ENCODE measurements around the gene LMCD1.

DNA sequence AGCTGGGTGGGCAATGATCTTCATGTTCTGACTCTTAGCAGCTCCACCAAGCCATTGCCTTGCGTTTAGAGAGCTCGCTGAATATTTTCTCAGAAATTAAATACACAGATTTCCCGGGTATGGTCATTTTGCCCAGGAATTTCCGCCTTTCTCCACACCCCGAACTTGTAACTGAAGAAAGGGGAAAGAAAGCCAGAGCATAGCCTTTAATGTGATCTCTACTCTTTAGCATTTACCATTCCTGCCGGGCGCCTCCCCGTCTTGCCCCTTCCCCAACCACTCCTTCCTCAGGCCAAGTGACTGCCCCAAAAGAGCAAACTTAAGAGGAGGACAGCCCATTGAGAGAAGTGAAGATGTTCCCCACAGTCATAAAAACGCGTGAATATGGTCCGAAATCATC is 53.1 kb downstream of the LMCD1 start:
- TF ChIP-seq, protein P1, sequence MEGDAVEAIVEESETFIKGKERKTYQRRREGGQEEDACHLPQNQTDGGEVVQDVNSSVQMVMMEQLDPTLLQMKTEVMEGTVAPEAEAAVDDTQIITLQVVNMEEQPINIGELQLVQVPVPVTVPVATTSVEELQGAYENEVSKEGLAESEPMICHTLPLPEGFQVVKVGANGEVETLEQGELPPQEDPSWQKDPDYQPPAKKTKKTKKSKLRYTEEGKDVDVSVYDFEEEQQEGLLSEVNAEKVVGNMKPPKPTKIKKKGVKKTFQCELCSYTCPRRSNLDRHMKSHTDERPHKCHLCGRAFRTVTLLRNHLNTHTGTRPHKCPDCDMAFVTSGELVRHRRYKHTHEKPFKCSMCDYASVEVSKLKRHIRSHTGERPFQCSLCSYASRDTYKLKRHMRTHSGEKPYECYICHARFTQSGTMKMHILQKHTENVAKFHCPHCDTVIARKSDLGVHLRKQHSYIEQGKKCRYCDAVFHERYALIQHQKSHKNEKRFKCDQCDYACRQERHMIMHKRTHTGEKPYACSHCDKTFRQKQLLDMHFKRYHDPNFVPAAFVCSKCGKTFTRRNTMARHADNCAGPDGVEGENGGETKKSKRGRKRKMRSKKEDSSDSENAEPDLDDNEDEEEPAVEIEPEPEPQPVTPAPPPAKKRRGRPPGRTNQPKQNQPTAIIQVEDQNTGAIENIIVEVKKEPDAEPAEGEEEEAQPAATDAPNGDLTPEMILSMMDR (IDR thresholded peaks at IDR 0.05) = no peak
- TF ChIP-seq POLR2A (IDR thresholded peaks at IDR 0.05) = no peak
